Measurements from ENCODE around the gene MCF2L.

Gene MCF2L

DNA sequence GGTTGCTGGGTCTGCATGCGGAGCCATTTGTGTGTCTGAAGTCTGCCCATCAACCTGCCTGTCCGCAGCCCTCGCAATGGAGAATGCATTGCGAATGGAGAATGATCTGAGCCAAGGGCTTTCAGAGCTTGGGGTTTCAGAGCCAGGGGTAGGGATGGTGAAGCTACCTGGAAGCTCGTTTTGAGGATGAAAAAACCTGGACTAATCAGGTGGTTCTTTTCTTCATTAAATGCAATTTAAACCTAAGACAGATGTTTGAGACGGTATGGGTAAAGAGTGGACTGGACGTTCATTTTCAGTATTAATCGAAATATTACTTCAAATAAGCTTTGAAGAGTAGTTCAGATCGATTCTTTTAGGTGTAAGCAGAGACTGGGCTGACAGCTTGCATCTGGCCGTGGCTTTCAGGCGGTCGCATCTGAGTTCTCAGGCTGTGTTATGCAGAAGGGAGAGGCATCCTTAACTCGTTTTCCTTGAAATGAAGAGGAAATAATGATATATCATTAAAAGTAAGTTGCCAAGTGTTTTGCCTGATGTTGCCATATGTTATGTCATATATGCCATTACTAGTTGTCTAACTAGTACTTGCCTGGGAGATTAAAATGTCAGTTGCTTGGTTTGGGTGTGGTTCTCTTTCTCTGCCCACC, 801 bp downstream of the MCF2L start:
- H3K9ac ChIP-seq (ENCODE audit: low read length), result peak overlapping the region; percentile 53
- no peaks in the 10 kb centered on the region for H3K36me3 ChIP-seq (ENCODE audit: low read length)
- peak overlapping the region; percentile 76 for H2AFZ ChIP-seq (ENCODE audit: low read depth, low read length, severe bottlenecking)
- peak overlapping the region; percentile 65 for H3K4me2 ChIP-seq (ENCODE audit: low read depth, low read length, poor library complexity, severe bottlenecking)
- H3K79me2 ChIP-seq (ENCODE audit: insufficient read depth, low read length), result no peaks in the 10 kb centered on the region
- TF ChIP-seq, protein P1, sequence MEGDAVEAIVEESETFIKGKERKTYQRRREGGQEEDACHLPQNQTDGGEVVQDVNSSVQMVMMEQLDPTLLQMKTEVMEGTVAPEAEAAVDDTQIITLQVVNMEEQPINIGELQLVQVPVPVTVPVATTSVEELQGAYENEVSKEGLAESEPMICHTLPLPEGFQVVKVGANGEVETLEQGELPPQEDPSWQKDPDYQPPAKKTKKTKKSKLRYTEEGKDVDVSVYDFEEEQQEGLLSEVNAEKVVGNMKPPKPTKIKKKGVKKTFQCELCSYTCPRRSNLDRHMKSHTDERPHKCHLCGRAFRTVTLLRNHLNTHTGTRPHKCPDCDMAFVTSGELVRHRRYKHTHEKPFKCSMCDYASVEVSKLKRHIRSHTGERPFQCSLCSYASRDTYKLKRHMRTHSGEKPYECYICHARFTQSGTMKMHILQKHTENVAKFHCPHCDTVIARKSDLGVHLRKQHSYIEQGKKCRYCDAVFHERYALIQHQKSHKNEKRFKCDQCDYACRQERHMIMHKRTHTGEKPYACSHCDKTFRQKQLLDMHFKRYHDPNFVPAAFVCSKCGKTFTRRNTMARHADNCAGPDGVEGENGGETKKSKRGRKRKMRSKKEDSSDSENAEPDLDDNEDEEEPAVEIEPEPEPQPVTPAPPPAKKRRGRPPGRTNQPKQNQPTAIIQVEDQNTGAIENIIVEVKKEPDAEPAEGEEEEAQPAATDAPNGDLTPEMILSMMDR (IDR thresholded peaks at IDR 0.05; ENCODE audit: insufficient read depth, low read length, poor library complexity, severe bottlenecking), result no peak
- no peak for TF ChIP-seq EZH2phosphoT487 (conservative IDR thresholded peaks at IDR 0.05; ENCODE audit: low read length)
- H4K20me1 ChIP-seq (ENCODE audit: low read depth, low read length), result no peaks in the 10 kb centered on the region; the same call in 1 of the 2 replicates
- no peaks in the 10 kb centered on the region for H3K27me3 ChIP-seq (ENCODE audit: low read length)
- H3K27ac ChIP-seq (ENCODE audit: low read depth, low read length), result no peak overlapping the region
- H3K9me2 ChIP-seq (replicated peaks; ENCODE audit: insufficient read depth, low read length), result no peaks in the 10 kb centered on the region
- H3K9me3 ChIP-seq (ENCODE audit: insufficient read depth, low read length), result no peaks in the 10 kb centered on the region
- H3K4me3 ChIP-seq (ENCODE audit: insufficient read depth, low read length, poor library complexity, severe bottlenecking), result peak overlapping the region; percentile 58
- no peaks in the 10 kb centered on the region for H3F3A ChIP-seq (ENCODE audit: insufficient read depth)

DNA sequence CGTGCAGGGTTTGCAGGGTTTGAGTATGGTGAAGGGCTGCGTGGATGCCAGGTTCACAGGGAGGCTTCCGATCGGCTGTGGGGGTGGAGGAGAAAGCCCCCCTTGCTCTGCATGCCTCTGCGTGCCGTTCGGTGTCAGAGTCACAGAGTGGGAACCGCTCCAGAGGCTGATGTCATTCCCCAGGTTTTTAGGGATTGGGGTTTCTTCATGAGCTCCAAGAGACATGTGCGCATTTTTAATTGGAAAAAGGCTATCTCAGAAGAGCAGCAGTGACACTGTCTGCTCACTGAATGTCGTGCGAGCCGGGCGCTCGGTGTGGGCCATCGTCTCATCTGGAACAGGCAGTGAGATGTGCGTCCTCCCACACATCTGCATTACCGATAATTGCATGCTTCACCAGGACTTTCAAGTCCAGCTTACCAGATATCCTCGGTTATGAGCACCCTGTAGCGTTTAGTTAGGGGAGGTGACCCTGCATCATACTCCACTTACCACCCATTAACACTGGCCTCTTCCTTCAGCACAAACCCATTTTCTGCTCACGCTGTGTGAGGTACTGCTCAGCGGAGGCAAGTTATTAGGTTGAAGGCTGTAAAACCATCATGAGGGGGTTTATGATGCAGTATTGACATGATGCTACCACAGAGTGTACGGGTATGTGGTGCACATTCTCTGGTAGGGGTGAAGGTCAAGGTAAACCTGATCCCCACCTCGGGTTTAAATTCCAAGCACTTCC, 1.7 kb downstream of the MCF2L start:
- H3K9me3 ChIP-seq (ENCODE audit: insufficient read depth, low read length), result no peaks in the 10 kb centered on the region
- no peaks in the 10 kb centered on the region for H3F3A ChIP-seq (ENCODE audit: insufficient read depth)
- H3K9ac ChIP-seq (ENCODE audit: low read length), result no peak overlapping the region
- H3K4me3 ChIP-seq (ENCODE audit: insufficient read depth, low read length, poor library complexity, severe bottlenecking), result no peak overlapping the region
- no peaks in the 10 kb centered on the region for H3K9me2 ChIP-seq (replicated peaks; ENCODE audit: insufficient read depth, low read length)
- no peak overlapping the region for H2AFZ ChIP-seq (ENCODE audit: low read depth, low read length, severe bottlenecking)
- H3K79me2 ChIP-seq (ENCODE audit: insufficient read depth, low read length), result no peaks in the 10 kb centered on the region
- no peak for TF ChIP-seq EZH2phosphoT487 (conservative IDR thresholded peaks at IDR 0.05; ENCODE audit: low read length)
- TF ChIP-seq, protein P1 (IDR thresholded peaks at IDR 0.05; ENCODE audit: insufficient read depth, low read length, poor library complexity, severe bottlenecking), result no peak
- H4K20me1 ChIP-seq (ENCODE audit: low read depth, low read length), result no peaks in the 10 kb centered on the region; the same call in 1 of the 2 replicates
- no peaks in the 10 kb centered on the region for H3K36me3 ChIP-seq (ENCODE audit: low read length)
- H3K4me2 ChIP-seq (ENCODE audit: low read depth, low read length, poor library complexity, severe bottlenecking), result no peak overlapping the region
- H3K27me3 ChIP-seq (ENCODE audit: low read length), result no peaks in the 10 kb centered on the region
- no peak overlapping the region for H3K27ac ChIP-seq (ENCODE audit: low read depth, low read length)

DNA sequence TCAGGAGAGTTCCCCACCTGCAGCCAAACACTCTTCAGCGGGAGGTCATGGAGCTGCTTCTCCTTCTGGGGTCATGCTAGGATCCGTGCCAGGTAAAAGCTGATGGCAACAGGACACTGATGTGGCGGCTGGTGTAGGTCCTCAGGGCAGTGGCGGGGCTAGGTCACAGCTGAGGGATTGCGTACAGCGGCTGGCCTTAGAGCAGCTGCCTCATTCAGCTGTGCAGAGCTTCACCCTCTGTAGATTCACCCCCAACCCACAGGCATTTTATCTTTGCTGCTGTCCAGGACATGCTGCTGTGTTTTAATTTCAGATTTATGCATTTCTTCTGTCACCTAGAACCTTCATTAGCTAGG, 2.3 kb downstream of the MCF2L start:
- Histone ChIP-seq H2AFZ (ENCODE audit: low read depth, low read length, severe bottlenecking) (no peak overlapping the region), H3K27me3 (ENCODE audit: low read length) (no peaks in the 10 kb centered on the region), H3K4me3 (ENCODE audit: insufficient read depth, low read length, poor library complexity, severe bottlenecking) (no peak overlapping the region), H3K9ac (ENCODE audit: low read length) (no peak overlapping the region), H3K79me2 (ENCODE audit: insufficient read depth, low read length) (no peaks in the 10 kb centered on the region), H3K4me2 (ENCODE audit: low read depth, low read length, poor library complexity, severe bottlenecking) (no peak overlapping the region), H3K27ac (ENCODE audit: low read depth, low read length) (no peak overlapping the region), H3K9me2 (replicated peaks; ENCODE audit: insufficient read depth, low read length) (no peaks in the 10 kb centered on the region), H3K36me3 (ENCODE audit: low read length) (no peaks in the 10 kb centered on the region), H3K9me3 (ENCODE audit: insufficient read depth, low read length) (no peaks in the 10 kb centered on the region), H4K20me1 (ENCODE audit: low read depth, low read length) (no peaks in the 10 kb centered on the region), H3F3A (ENCODE audit: insufficient read depth) (no peaks in the 10 kb centered on the region)
- no peak for TF ChIP-seq EZH2phosphoT487 (conservative IDR thresholded peaks at IDR 0.05; ENCODE audit: low read length)
- TF ChIP-seq, protein P1 (IDR thresholded peaks at IDR 0.05; ENCODE audit: insufficient read depth, low read length, poor library complexity, severe bottlenecking), result no peak
